22Rv1 (cell line): Measurements from ENCODE around the gene SETBP1.

ENCODE experiments used
- CTCF ChIP-seq: fragments of 450-650 bp; IDR thresholded peaks from 2 replicates; pipeline ENCODE4 v1.5.1; 2017; ENCODE audit warnings: mild to moderate bottlenecking
- ZFX ChIP-seq: fragments of 450-650 bp; IDR thresholded peaks from 2 replicates; pipeline ENCODE4 v1.6.1; 2017; ENCODE audit warnings: antibody characterized with exemption, borderline replicate concordance

GRCh38 chr18:44754567-44754966 is 73.9 kb downstream of the SETBP1 start:
- TF ChIP-seq CTCF (no peak), ZFX (no peak)
